Loucy (cell line): ENCODE measurements around the gene PADI6.

Experiments used
- H2AFZ ChIP-seq: fragments of 200-600 bp; sonication (generic); 2 replicates; pipeline ENCODE4 v1.6.0; 2016; ENCODE audit warnings: antibody characterized with exemption, mild to moderate bottlenecking, low read length, moderate library complexity
- H3F3A ChIP-seq: fragments of 200-600 bp; 2 replicates; pipeline ENCODE4 v1.6.0; 2016; ENCODE audit warnings: antibody characterized with exemption, low read depth, mild to moderate bottlenecking
- H3K27me3 ChIP-seq: fragments of 200-600 bp; sonication (generic); 2 replicates; pipeline ENCODE4 v1.6.1; 2014; ENCODE audit warnings: low read length, mild to moderate bottlenecking; ENCODE audit not compliant: insufficient read depth, poor library complexity, severe bottlenecking
- H3K36me3 ChIP-seq: fragments of 200-600 bp; sonication (generic); 2 replicates; pipeline ENCODE4 v1.6.1; 2016; ENCODE audit warnings: low read length; ENCODE audit not compliant: insufficient read depth
- H3K4me1 ChIP-seq: fragments of 200-600 bp; sonication (generic); 2 replicates; pipeline ENCODE4 v1.5.1; 2014; ENCODE audit warnings: low read length, mild to moderate bottlenecking; ENCODE audit not compliant: insufficient read depth, poor library complexity, severe bottlenecking
- H3K4me2 ChIP-seq: fragments of 200-600 bp; sonication (generic); 2 replicates; pipeline ENCODE4 v1.6.0; 2014; ENCODE audit warnings: antibody characterized with exemption, low read length, low read depth, mild to moderate bottlenecking; ENCODE audit not compliant: poor library complexity, severe bottlenecking
- H3K4me3 ChIP-seq: fragments of 200-600 bp; sonication (generic); 2 replicates; pipeline ENCODE4 v1.5.1; 2014; ENCODE audit warnings: low read length, mild to moderate bottlenecking, mixed read lengths; ENCODE audit not compliant: poor library complexity, severe bottlenecking
- H3K79me2 ChIP-seq: fragments of 200-600 bp; sonication (generic); 2 replicates; pipeline ENCODE4 v1.6.1; 2014; ENCODE audit warnings: low read length; ENCODE audit not compliant: insufficient read depth
- H3K9ac ChIP-seq: fragments of 200-600 bp; sonication (generic); 2 replicates; pipeline ENCODE4 v1.6.0; 2014; ENCODE audit warnings: mild to moderate bottlenecking, low read depth, low read length, moderate library complexity; ENCODE audit not compliant: poor library complexity, severe bottlenecking
- H3K9me2 ChIP-seq: fragments of 200-600 bp; sonication (generic); replicated peaks from 2 replicates; pipeline ENCODE4 v1.6.1; 2016; ENCODE audit warnings: low read depth, low read length, mixed read lengths
- H3K9me3 ChIP-seq: fragments of 200-600 bp; sonication (generic); 2 replicates; pipeline ENCODE4 v1.6.1; 2014; ENCODE audit warnings: mild to moderate bottlenecking, antibody characterized with exemption, low read length, low read depth; ENCODE audit not compliant: insufficient read depth
- H4K20me1 ChIP-seq: fragments of 200-600 bp; sonication (generic); 2 replicates; pipeline ENCODE4 v1.6.0; 2014; ENCODE audit warnings: antibody characterized with exemption, low read length, mild to moderate bottlenecking; ENCODE audit not compliant: insufficient read depth, poor library complexity, severe bottlenecking
- CTCF ChIP-seq: fragments of 200-600 bp; sonication (generic); conservative IDR thresholded peaks from 2 replicates; pipeline ENCODE4 v1.5.1; 2014; ENCODE audit warnings: mild to moderate bottlenecking, antibody characterized with exemption, low read length
- EZH2phosphoT487 ChIP-seq: fragments of 200-600 bp; IDR thresholded peaks from 2 replicates; pipeline ENCODE4 v1.6.1; 2018; ENCODE audit warnings: antibody characterized with exemption, mild to moderate bottlenecking, moderate library complexity, borderline replicate concordance

Gene PADI6

GRCh38 chr1:17429183-17429582 is 57.2 kb downstream of the PADI6 start:
- Histone ChIP-seq H3K27me3 (no peaks in the 10 kb centered on the region), H3F3A (no peaks in the 10 kb centered on the region), H3K9me3 (no peaks in the 10 kb centered on the region), H4K20me1 (peaks cover 96% of the 10 kb centered on the region), H3K9me2 (no peaks in the 10 kb centered on the region), H3K4me3 (no peak overlapping the region), H3K4me2 (no peak overlapping the region), H3K79me2 (peaks cover 98% of the 10 kb centered on the region), H3K36me3 (peaks cover 89% of the 10 kb centered on the region), H3K4me1 (peaks cover 6% of the 10 kb centered on the region), H3K9ac (no peak overlapping the region), H2AFZ (no peak overlapping the region)
- TF ChIP-seq EZH2phosphoT487 (no peak), CTCF (no peak)

- peaks cover 84% of the 10 kb centered on the region for H3K36me3 ChIP-seq
- no peak overlapping the region for H3K4me3 ChIP-seq
- no peaks in the 10 kb centered on the region for H3K9me3 ChIP-seq
- H3K9ac ChIP-seq = no peak overlapping the region
- peak overlapping the region; percentile 32 for H3K4me2 ChIP-seq
- H3K4me1 ChIP-seq = peaks cover 34% of the 10 kb centered on the region
- H2AFZ ChIP-seq = no peak overlapping the region
- peaks cover 98% of the 10 kb centered on the region for H3K79me2 ChIP-seq
- TF ChIP-seq CTCF (no peak), EZH2phosphoT487 (no peak)
- H3K9me2 ChIP-seq = no peaks in the 10 kb centered on the region
- H3K27me3 ChIP-seq = no peaks in the 10 kb centered on the region
- no peaks in the 10 kb centered on the region for H3F3A ChIP-seq
- H4K20me1 ChIP-seq = peaks cover 96% of the 10 kb centered on the region
Measured at GRCh38 chr1:17432412-17432811, 60.4 kb downstream of the PADI6 start.

- Histone ChIP-seq H3K27me3 (no peaks in the 10 kb centered on the region), H3K9me3 (no peaks in the 10 kb centered on the region), H3F3A (no peaks in the 10 kb centered on the region), H3K36me3 (peaks cover 75% of the 10 kb centered on the region), H3K9ac (no peak overlapping the region), H4K20me1 (peaks cover 87% of the 10 kb centered on the region), H3K4me1 (peaks cover 34% of the 10 kb centered on the region), H3K4me2 (peak overlapping the region; percentile 96), H3K79me2 (peaks cover 91% of the 10 kb centered on the region), H3K9me2 (no peaks in the 10 kb centered on the region), H2AFZ (no peak overlapping the region), H3K4me3 (peak overlapping the region; percentile 98)
- no peak for TF ChIP-seq CTCF
- no peak for TF ChIP-seq EZH2phosphoT487
Measured at GRCh38 chr1:17433261-17433660, 61.3 kb downstream of the PADI6 start.
